HUES64 (cell line): ENCODE results near the gene CARM1.
"Not testable (repeated sequence)": the region's sequence is repeated elsewhere in the genome, so short reads cannot be mapped to it uniquely, and the experiment has no call there.

Source experiments
- H3K27ac ChIP-seq: 2 replicates; pipeline ENCODE4 v1.7.0; 2013; ENCODE audit warnings: low read depth, low read length, inconsistent platforms
- H3K27me3 ChIP-seq: 2 replicates; pipeline ENCODE4 v1.6.1; 2013; ENCODE audit warnings: mild to moderate bottlenecking, low read length; ENCODE audit not compliant: insufficient read depth
- H3K36me3 ChIP-seq: 2 replicates; pipeline ENCODE4 v1.6.1; 2013; ENCODE audit warnings: mild to moderate bottlenecking, low read length; ENCODE audit not compliant: insufficient read depth
- H3K4me1 ChIP-seq: 2 replicates; pipeline ENCODE4 v1.6.1; 2013; ENCODE audit warnings: mild to moderate bottlenecking, low read length, moderate library complexity; ENCODE audit not compliant: insufficient read depth
- H3K4me3 ChIP-seq: 2 replicates; pipeline ENCODE4 v1.5.1; 2013; ENCODE audit warnings: mild to moderate bottlenecking, low read length, moderate library complexity
- H3K9ac ChIP-seq: 2 replicates; pipeline ENCODE4 v1.6.1; 2013; ENCODE audit warnings: mild to moderate bottlenecking, low read depth, low read length
- H3K9me3 ChIP-seq: 2 replicates; pipeline ENCODE4 v1.6.1; 2013; ENCODE audit warnings: low read depth, low read length; ENCODE audit not compliant: insufficient read depth
- WGBS: fragments of 150-250, 120-280 bp; methylation state at CpG from one replicate; pipeline ENCODE4 v1.1.7; 2013; ENCODE audit warnings: missing lambda C conversion rate; 5-methylcytosine and 5-hydroxymethylcytosine counted together

CARM1 gene

DNA sequence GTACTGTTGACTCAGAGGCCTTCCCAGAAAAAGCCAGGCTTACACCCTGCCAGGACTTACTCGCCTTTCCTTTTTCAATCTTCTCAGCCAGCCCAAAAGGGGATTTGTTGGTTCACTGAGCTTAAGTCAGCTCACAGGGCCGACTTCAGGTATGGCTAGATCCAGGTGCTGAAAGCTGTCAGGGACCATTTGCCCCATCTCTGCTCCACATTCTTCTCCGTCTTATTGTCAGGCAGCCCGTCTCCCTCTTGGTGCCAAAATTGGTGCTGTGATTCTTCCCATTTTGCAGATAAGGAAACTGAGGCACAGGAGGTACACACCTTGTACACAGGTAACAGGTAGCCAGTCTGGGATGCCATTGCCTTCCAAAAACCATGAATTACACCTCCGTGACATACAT is 20.7 kb upstream of the CARM1 start:
- Histone ChIP-seq H3K27ac (no peak overlapping the region), H3K4me1 (no peaks in the 10 kb centered on the region), H3K9ac (no peak overlapping the region), H3K36me3 (no peaks in the 10 kb centered on the region), H3K4me3 (no peak overlapping the region), H3K27me3 (no peaks in the 10 kb centered on the region), H3K9me3 (peaks cover 5% of the 10 kb centered on the region; the same call in 1 of the 2 replicates)
- WGBS: 90% methylated on average over 5 of the region's 5 CpGs

DNA sequence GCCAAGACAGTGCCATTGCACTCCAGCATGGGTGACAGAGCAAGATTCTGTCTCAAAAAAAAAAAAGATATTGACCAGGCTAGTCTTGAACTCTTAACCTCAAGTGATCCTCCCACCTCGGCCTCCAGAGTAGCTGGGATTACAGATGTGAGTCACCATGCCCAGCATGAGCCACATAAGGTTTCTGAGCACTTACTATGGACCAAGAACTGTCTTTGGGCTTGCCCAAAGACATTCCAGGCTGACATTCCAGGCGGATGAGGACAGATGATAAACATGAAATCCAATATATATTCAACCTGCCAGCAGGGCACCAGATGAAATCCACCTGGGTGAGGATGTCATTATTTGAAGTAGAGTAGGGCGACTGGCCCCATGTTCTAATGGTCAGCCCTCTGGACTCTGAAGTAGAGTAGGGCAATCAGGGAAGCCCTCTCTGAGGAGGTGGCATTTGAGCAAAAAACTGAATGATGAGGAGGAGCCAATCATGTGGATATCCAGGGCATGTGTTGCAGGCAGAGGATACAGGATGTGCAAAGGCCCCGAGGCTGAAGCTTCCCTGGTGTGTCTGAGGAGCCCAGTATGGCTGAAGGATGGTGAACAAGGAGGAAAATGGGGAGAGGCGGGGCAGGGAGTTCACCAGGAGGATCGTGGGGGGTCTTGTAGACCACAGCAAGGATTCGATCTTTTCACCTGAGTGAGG is 19.1 kb upstream of the CARM1 start:
- no peak overlapping the region for H3K9ac ChIP-seq
- H3K4me3 ChIP-seq: no peak overlapping the region
- no peak overlapping the region for H3K27ac ChIP-seq
- no peaks in the 10 kb centered on the region for H3K27me3 ChIP-seq
- H3K9me3 ChIP-seq: no peaks in the 10 kb centered on the region
- H3K36me3 ChIP-seq: no peaks in the 10 kb centered on the region
- WGBS: 90% methylated on average over 7 of the region's 7 CpGs
- H3K4me1 ChIP-seq: no peaks in the 10 kb centered on the region

DNA sequence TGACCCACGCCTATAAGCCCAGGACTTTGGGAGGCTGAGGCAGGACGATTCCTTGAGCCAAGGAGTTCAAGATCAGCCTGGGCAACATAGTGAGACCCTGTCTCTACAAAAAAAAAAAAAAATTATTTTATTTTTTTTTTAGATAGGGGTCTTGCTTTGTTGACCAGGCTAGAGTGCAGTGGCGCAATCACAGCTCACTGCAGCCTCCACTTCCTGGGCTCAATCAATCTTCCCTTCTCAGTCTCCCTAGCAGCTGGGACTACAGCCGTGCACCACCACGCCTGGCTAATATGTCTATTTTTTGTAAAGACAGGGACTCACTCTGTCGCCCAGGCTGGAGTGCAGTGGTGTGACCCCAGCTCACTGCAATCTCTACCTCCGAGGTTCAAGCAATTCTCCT is 18.4 kb upstream of the CARM1 start:
- no peak overlapping the region for H3K27ac ChIP-seq
- no peaks in the 10 kb centered on the region for H3K36me3 ChIP-seq
- no peaks in the 10 kb centered on the region for H3K27me3 ChIP-seq
- WGBS: 90% methylated on average over 7 of the region's 7 CpGs
- no peak overlapping the region for H3K4me3 ChIP-seq
- no peaks in the 10 kb centered on the region for H3K9me3 ChIP-seq
- H3K9ac ChIP-seq: no peak overlapping the region
- no peaks in the 10 kb centered on the region for H3K4me1 ChIP-seq

DNA sequence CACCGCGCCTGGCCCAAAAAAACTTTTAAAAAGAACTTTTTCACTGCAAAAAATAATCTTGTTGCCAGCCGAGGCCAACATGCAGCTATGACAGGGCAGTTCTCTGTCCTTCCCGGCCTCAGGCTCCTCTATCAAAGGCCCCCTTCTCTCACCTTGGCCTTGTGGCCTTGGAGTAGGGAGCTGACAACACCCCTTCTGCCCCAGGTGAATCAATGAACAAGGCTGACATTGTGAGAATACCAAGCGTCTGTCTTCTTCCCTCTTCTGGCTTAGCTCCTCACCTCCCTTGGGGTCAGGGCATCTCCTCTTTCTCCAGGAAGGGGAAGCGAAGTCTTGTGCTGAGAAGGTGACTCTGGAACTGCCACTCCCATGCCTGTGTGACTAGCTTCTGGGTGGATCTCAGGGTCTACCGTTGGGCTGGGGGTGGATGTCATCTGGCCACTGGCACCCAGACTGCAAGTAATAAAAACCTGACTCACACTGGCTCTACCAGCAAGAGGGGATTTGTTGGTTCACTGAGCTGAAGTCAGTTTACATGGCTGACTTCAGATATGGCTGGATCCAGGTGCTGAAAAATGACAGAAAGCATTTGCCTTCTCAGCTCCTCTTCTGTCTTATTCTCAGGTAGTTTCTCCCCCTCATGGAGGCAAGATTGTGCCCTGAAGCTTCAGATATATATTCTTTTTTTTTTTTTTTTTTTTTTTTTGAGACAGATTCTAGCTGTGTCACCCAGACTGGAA is 16.8 kb upstream of the CARM1 start:
- H3K36me3 ChIP-seq: no peaks in the 10 kb centered on the region
- no peak overlapping the region for H3K9ac ChIP-seq
- H3K4me1 ChIP-seq: no peaks in the 10 kb centered on the region
- no peak overlapping the region for H3K4me3 ChIP-seq
- H3K9me3 ChIP-seq: no peaks in the 10 kb centered on the region
- 83% methylated on average over 7 of the region's 7 CpGs for whole genome bisulfite sequencing
- H3K27me3 ChIP-seq: no peaks in the 10 kb centered on the region
- no peak overlapping the region for H3K27ac ChIP-seq

DNA sequence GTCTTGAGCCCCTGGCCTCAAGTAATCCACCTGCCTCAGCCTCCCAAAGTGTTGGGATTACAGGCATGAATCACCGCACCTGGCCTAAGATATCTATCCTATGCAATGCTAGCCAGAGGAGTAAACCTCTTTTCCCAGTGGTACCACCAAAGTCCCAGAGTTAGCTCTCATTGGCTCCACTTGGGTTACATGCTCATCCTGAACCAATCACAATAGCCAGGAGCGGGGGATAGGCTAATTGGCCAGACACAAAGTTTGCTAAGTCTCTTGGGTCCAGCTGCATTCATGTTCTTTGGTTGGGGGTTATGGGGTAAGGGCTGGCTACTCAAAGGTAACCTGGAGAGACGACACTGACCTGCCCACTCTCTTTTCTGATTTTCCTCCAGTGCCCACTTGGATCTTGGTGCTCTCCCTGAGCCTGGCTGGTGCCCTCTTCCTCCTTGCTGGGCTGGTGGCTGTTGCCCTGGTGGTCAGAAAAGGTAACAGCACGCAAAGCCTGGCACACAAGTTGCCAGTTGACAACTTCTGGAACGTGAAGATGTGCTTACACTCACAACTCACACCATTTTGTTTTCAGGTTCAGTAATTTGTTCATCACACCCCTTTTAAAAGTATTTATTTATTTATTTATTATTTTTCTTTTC is 15.4 kb upstream of the CARM1 start:
- Histone ChIP-seq H3K27me3 (no peaks in the 10 kb centered on the region), H3K9ac (no peak overlapping the region), H3K4me1 (no peaks in the 10 kb centered on the region), H3K9me3 (no peaks in the 10 kb centered on the region), H3K36me3 (no peaks in the 10 kb centered on the region), H3K27ac (no peak overlapping the region), H3K4me3 (no peak overlapping the region)
- 75% methylated on average over 5 of the region's 5 CpGs for WGBS

DNA sequence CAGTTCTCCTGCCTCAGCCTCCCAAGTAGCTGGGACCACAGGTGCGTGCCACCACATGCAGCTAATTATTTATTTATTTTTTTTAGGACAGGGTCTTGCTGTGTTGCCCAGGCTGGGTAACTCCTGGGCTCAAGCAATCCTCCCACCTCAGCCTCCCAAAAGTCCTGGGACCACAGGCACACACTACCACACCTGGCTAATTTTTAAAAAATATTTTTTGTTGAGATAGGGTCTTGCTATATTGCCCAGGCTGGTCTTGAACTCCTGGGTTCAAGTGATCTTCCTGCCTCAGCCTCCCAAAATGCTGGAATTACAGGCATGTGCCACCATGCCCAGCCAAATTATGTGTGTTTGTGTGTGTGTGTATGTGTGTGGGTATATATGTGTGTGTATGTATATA is 14.5 kb upstream of the CARM1 start:
- not testable (repeated sequence) for H3K9me3 ChIP-seq, H3K36me3 ChIP-seq, H3K4me3 ChIP-seq, H3K4me1 ChIP-seq, H3K9ac ChIP-seq, H3K27ac ChIP-seq, H3K27me3 ChIP-seq
- 100% methylated on average over 1 of the region's 1 CpG for WGBS

DNA sequence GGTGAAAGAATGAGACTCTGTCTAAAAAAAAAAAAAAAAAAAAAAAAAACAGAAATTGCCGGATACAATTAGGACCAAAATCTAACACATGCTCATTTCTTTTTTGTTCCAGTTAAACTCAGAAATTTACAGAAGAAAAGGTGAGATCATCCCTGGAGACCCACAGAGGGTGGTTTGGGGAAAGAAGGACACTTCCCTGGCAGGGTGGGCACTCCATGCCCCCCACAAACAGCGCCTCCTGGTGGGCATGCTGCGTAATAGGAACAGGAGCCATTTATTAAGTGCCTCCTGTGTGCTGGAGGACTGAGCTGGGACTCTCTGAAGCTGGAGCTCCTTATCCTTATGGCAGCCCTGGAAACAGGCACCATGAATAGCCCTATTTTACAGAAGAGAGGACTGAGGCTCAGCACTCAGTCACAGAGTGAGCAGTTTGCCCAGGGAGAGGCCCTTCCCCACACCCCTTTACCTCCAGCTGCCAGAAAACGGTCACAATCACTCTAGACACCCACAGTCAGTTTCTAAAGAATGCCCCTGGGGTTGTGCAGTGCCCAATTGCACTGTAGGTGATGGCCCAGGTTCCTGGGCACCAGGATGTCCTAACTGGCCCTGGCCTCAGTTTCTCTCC is 13.0 kb upstream of the CARM1 start:
- H3K27me3 ChIP-seq: no peaks in the 10 kb centered on the region
- no peaks in the 10 kb centered on the region for H3K9me3 ChIP-seq
- H3K9ac ChIP-seq: no peak overlapping the region
- no peaks in the 10 kb centered on the region for H3K36me3 ChIP-seq
- WGBS: 41% methylated on average over 3 of the region's 4 CpGs
- H3K4me1 ChIP-seq: no peaks in the 10 kb centered on the region
- H3K27ac ChIP-seq: no peak overlapping the region
- no peak overlapping the region for H3K4me3 ChIP-seq

DNA sequence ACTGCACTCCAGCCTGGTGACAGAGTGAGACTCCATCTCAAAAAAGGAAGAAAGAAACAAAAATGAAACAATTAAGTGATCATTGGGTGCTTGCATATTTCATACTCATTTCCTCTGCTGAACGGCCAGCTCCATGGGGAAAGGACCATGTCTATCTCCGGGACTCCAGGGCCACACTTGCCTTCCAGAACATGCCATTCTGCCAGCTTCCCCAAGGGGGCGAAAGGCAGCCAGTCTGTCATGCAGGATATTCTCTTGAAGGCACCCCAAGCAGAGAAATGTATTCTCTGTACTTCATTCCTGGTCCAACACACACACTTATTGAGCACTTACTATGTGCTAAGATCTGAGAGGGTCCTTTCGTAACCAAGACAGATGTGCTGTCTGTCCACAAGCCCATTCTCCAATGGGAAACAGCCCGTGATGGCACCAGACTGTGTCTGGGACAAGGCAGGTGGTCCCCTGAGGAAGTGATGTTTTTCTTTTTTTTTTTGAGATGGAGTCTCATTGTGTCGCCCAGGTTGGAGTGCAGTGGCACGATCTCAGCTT is 10.2 kb upstream of the CARM1 start:
- Histone ChIP-seq H3K9ac (no peak overlapping the region), H3K36me3 (no peaks in the 10 kb centered on the region), H3K4me1 (no peaks in the 10 kb centered on the region), H3K9me3 (no peaks in the 10 kb centered on the region), H3K27me3 (no peaks in the 10 kb centered on the region), H3K4me3 (no peak overlapping the region), H3K27ac (no peak overlapping the region)
- WGBS: 81% methylated on average over 7 of the region's 7 CpGs

DNA sequence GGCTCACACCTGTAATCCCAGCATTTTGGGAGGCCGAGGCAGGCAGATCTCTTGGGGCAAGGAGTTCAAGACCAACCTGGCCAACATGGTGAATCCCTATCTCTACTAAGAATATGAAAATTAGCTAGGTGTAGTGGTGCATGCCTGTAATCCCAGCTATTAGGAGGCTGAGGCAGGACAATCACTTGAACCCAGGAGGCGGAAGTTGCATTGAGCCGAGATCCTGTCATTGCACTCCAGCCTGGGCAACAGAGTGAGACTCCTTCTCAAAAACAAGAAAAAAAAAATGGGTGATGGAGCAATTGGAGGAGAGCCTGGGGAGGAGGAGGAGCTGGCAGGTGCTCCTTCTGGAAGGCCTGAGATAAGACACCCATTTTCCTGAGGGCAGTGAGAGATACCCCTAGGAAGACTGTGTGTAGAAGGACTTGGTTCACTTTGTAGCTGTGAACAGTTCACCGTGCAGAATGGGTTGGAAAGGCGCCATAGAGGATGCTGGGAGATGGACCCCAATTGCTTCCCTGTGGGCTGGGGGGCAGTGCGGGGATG is 8.7 kb upstream of the CARM1 start:
- Histone ChIP-seq H3K9ac (no peak overlapping the region), H3K9me3 (no peaks in the 10 kb centered on the region), H3K36me3 (no peaks in the 10 kb centered on the region), H3K27me3 (no peaks in the 10 kb centered on the region), H3K4me1 (no peaks in the 10 kb centered on the region), H3K4me3 (no peak overlapping the region), H3K27ac (no peak overlapping the region)
- 92% methylated on average over 6 of the region's 6 CpGs for WGBS

DNA sequence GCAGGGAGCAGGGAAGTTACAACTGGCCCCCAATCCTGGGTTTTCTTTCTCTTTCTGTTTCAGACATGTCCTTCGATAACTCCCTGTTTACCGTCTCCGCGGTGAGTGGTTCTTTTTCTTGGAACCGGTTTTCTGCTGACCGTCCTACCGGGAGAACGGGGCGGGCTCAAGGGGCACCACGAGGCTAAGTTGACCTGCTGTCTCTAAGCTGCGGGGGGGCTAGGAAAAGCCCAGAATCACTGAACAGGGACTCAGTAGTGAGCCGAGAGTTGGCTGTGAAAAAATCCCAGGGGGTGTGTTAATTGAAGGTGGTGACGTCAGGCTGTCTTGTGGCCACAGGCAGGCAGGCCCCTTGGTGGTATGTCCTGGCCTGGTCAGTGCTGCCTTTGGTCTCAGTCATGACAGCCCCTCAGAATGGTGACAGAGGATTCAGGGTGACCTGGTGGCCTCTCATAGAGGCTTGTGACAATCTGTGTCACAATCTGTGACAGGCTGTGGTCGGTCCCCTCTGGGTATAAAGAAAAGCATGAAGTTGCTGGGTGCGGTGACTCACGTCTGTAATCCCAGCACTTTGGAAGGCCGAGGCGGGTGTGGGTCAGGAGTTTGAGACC is 8.1 kb upstream of the CARM1 start:
- Histone ChIP-seq H3K27ac (no peak overlapping the region), H3K9ac (no peak overlapping the region), H3K27me3 (no peaks in the 10 kb centered on the region), H3K4me1 (no peaks in the 10 kb centered on the region), H3K4me3 (no peak overlapping the region), H3K36me3 (no peaks in the 10 kb centered on the region), H3K9me3 (no peaks in the 10 kb centered on the region)
- 70% methylated on average over 18 of the region's 18 CpGs for WGBS
